ENCODE results near the gene ALKBH3.
A peak's percentile ranks its signal among the peaks of the same experiment; 100 is the strongest.

ALKBH3 gene

GRCh38 chr11:43922744-43923405 is 42.2 kb downstream of the ALKBH3 start:
- H3K9me3 ChIP-seq (ENCODE audit: insufficient read depth, low read depth, low read length) = no peaks in the 10 kb centered on the region
- H3K4me3 ChIP-seq (ENCODE audit: low read length) = no peak overlapping the region
- peaks cover 15% of the 10 kb centered on the region for H3K36me3 ChIP-seq (ENCODE audit: insufficient read depth, low read length)
- WGBS = 76% methylated on average over 6 of the region's 6 CpGs
- no peak overlapping the region; the same call in 1 of the 2 replicates for H3K27ac ChIP-seq (ENCODE audit: low read depth, low read length)
- H3K4me1 ChIP-seq (ENCODE audit: insufficient read depth, low read length) = peaks cover 42% of the 10 kb centered on the region
- H3K27me3 ChIP-seq (ENCODE audit: insufficient read depth, low read length) = no peaks in the 10 kb centered on the region
- H3K9ac ChIP-seq (ENCODE audit: low read depth, low read length) = no peak overlapping the region

- 64% methylated on average over 8 of the region's 8 CpGs for WGBS
- peak overlapping the region; percentile 34 for H3K27ac ChIP-seq (ENCODE audit: low read depth, low read length)
- H3K4me3 ChIP-seq (ENCODE audit: low read length) = no peak overlapping the region
- no peak overlapping the region for H3K9ac ChIP-seq (ENCODE audit: low read depth, low read length)
- peaks cover 42% of the 10 kb centered on the region for H3K4me1 ChIP-seq (ENCODE audit: insufficient read depth, low read length)
- no peaks in the 10 kb centered on the region for H3K9me3 ChIP-seq (ENCODE audit: insufficient read depth, low read depth, low read length)
- H3K27me3 ChIP-seq (ENCODE audit: insufficient read depth, low read length) = no peaks in the 10 kb centered on the region
- peaks cover 15% of the 10 kb centered on the region for H3K36me3 ChIP-seq (ENCODE audit: insufficient read depth, low read length)
Measured at GRCh38 chr11:43923406-43924111, 42.9 kb downstream of the ALKBH3 start.

GRCh38 chr11:43924112-43924855 is 43.7 kb downstream of the ALKBH3 start:
- Histone ChIP-seq H3K36me3 (ENCODE audit: insufficient read depth, low read length) (peaks cover 10% of the 10 kb centered on the region), H3K9me3 (ENCODE audit: insufficient read depth, low read depth, low read length) (no peaks in the 10 kb centered on the region), H3K4me3 (ENCODE audit: low read length) (no peak overlapping the region), H3K9ac (ENCODE audit: low read depth, low read length) (no peak overlapping the region), H3K27me3 (ENCODE audit: insufficient read depth, low read length) (no peaks in the 10 kb centered on the region), H3K4me1 (ENCODE audit: insufficient read depth, low read length) (peaks cover 42% of the 10 kb centered on the region), H3K27ac (ENCODE audit: low read depth, low read length) (0 out of 2 replicates have a peak overlapping the region, but pooled peaks have one; percentile 31)
- WGBS = 90% methylated on average over 27 of the region's 27 CpGs

- no peak overlapping the region for H3K9ac ChIP-seq (ENCODE audit: low read depth, low read length)
- peaks cover 41% of the 10 kb centered on the region for H3K4me1 ChIP-seq (ENCODE audit: insufficient read depth, low read length)
- H3K36me3 ChIP-seq (ENCODE audit: insufficient read depth, low read length) = peaks cover 3% of the 10 kb centered on the region; the same call in 1 of the 2 replicates
- 91% methylated on average over 13 of the region's 14 CpGs for WGBS
- no peak overlapping the region for H3K4me3 ChIP-seq (ENCODE audit: low read length)
- no peaks in the 10 kb centered on the region for H3K27me3 ChIP-seq (ENCODE audit: insufficient read depth, low read length)
- no peak overlapping the region for H3K27ac ChIP-seq (ENCODE audit: low read depth, low read length)
- H3K9me3 ChIP-seq (ENCODE audit: insufficient read depth, low read depth, low read length) = no peaks in the 10 kb centered on the region
Measured at GRCh38 chr11:43925063-43925931, 44.7 kb downstream of the ALKBH3 start.

GRCh38 chr11:43925932-43926505 is 45.4 kb downstream of the ALKBH3 start:
- Histone ChIP-seq H3K36me3 (ENCODE audit: insufficient read depth, low read length) (no peaks in the 10 kb centered on the region), H3K9ac (ENCODE audit: low read depth, low read length) (no peak overlapping the region), H3K27ac (ENCODE audit: low read depth, low read length) (no peak overlapping the region), H3K4me1 (ENCODE audit: insufficient read depth, low read length) (peaks cover 34% of the 10 kb centered on the region), H3K9me3 (ENCODE audit: insufficient read depth, low read depth, low read length) (no peaks in the 10 kb centered on the region), H3K4me3 (ENCODE audit: low read length) (no peak overlapping the region), H3K27me3 (ENCODE audit: insufficient read depth, low read length) (no peaks in the 10 kb centered on the region)
- WGBS = 91% methylated on average over 12 of the region's 12 CpGs

- no peak overlapping the region for H3K9ac ChIP-seq (ENCODE audit: low read depth, low read length)
- H3K27ac ChIP-seq (ENCODE audit: low read depth, low read length) = no peak overlapping the region
- 77% methylated on average over 2 of the region's 2 CpGs for WGBS
- H3K4me1 ChIP-seq (ENCODE audit: insufficient read depth, low read length) = peaks cover 34% of the 10 kb centered on the region
- H3K4me3 ChIP-seq (ENCODE audit: low read length) = no peak overlapping the region
- H3K27me3 ChIP-seq (ENCODE audit: insufficient read depth, low read length) = no peaks in the 10 kb centered on the region
- H3K9me3 ChIP-seq (ENCODE audit: insufficient read depth, low read depth, low read length) = no peaks in the 10 kb centered on the region
- H3K36me3 ChIP-seq (ENCODE audit: insufficient read depth, low read length) = no peaks in the 10 kb centered on the region
Measured at GRCh38 chr11:43927070-43927469, 46.4 kb downstream of the ALKBH3 start.

GRCh38 chr11:43927925-43928707 is 47.5 kb downstream of the ALKBH3 start:
- Histone ChIP-seq H3K4me1 (ENCODE audit: insufficient read depth, low read length) (peaks cover 28% of the 10 kb centered on the region), H3K27ac (ENCODE audit: low read depth, low read length) (no peak overlapping the region), H3K27me3 (ENCODE audit: insufficient read depth, low read length) (no peaks in the 10 kb centered on the region), H3K36me3 (ENCODE audit: insufficient read depth, low read length) (no peaks in the 10 kb centered on the region), H3K9ac (ENCODE audit: low read depth, low read length) (no peak overlapping the region), H3K4me3 (ENCODE audit: low read length) (no peak overlapping the region), H3K9me3 (ENCODE audit: insufficient read depth, low read depth, low read length) (no peaks in the 10 kb centered on the region)
- 96% methylated on average over 13 of the region's 13 CpGs for WGBS

GRCh38 chr11:43928721-43929120 is 48.1 kb downstream of the ALKBH3 start:
- H3K27me3 ChIP-seq (ENCODE audit: insufficient read depth, low read length) = no peaks in the 10 kb centered on the region
- H3K9ac ChIP-seq (ENCODE audit: low read depth, low read length) = no peak overlapping the region
- no peaks in the 10 kb centered on the region for H3K36me3 ChIP-seq (ENCODE audit: insufficient read depth, low read length)
- H3K27ac ChIP-seq (ENCODE audit: low read depth, low read length) = no peak overlapping the region
- H3K4me3 ChIP-seq (ENCODE audit: low read length) = no peak overlapping the region
- peaks cover 28% of the 10 kb centered on the region for H3K4me1 ChIP-seq (ENCODE audit: insufficient read depth, low read length)
- whole genome bisulfite sequencing = 100% methylated on average over 2 of the region's 4 CpGs
- H3K9me3 ChIP-seq (ENCODE audit: insufficient read depth, low read depth, low read length) = no peaks in the 10 kb centered on the region

GRCh38 chr11:43930868-43931716 is 50.5 kb downstream of the ALKBH3 start:
- H3K9ac ChIP-seq (ENCODE audit: low read depth, low read length) = no peak overlapping the region
- 86% methylated on average over 10 of the region's 10 CpGs for WGBS
- H3K27ac ChIP-seq (ENCODE audit: low read depth, low read length) = no peak overlapping the region

More at GRCh38 chr11:43930868-43931716, 50.5 kb downstream of the ALKBH3 start:
- Histone ChIP-seq H3K27me3 (ENCODE audit: insufficient read depth, low read length) (no peaks in the 10 kb centered on the region), H3K9me3 (ENCODE audit: insufficient read depth, low read depth, low read length) (no peaks in the 10 kb centered on the region), H3K4me1 (ENCODE audit: insufficient read depth, low read length) (peaks cover 19% of the 10 kb centered on the region), H3K36me3 (ENCODE audit: insufficient read depth, low read length) (no peaks in the 10 kb centered on the region), H3K4me3 (ENCODE audit: low read length) (no peak overlapping the region)
